ENCODE measurements around the gene GLIS1.

The GLIS1 gene

GRCh38 chr1:53517109-53517508 is 221.9 kb downstream of the GLIS1 start:
- no peak for DNase-seq

GRCh38 chr1:53516181-53516580 is 222.8 kb downstream of the GLIS1 start:
- no peak for DNase-seq

- DNase-seq, result no peak
These were observed 224.5 kb downstream of the GLIS1 start for GRCh38 chr1:53514436-53514835.

- DNase-seq, result peak; percentile 40
These were observed 225.1 kb downstream of the GLIS1 start for GRCh38 chr1:53513846-53514245.

- DNase-seq, result no peak
These were observed 225.9 kb downstream of the GLIS1 start for GRCh38 chr1:53512807-53513755.

GRCh38 chr1:53511933-53512806 is 226.8 kb downstream of the GLIS1 start:
- peak; percentile 28 for DNase-seq

- DNase-seq, result no peak
These were observed 227.5 kb downstream of the GLIS1 start for GRCh38 chr1:53511323-53511932.

- DNase-seq, result no peak
These were observed 228.7 kb downstream of the GLIS1 start for GRCh38 chr1:53510215-53510614.

- no peak for DNase-seq
These were observed 229.2 kb downstream of the GLIS1 start for GRCh38 chr1:53509775-53510174.

GRCh38 chr1:53508991-53509666 is 229.8 kb downstream of the GLIS1 start:
- no peak for DNase-seq

- no peak for DNase-seq
These were observed 230.6 kb downstream of the GLIS1 start for GRCh38 chr1:53508056-53508990.

GRCh38 chr1:53507116-53507820 is 231.7 kb downstream of the GLIS1 start:
- no peak for DNase-seq

- DNase-seq, result no peak
These were observed 232.5 kb downstream of the GLIS1 start for GRCh38 chr1:53506355-53507050.

GRCh38 chr1:53505891-53506290 is 233.1 kb downstream of the GLIS1 start:
- DNase-seq, result no peak

- DNase-seq, result no peak
These were observed 233.6 kb downstream of the GLIS1 start for GRCh38 chr1:53505401-53505800.

- no peak for DNase-seq
These were observed 234.1 kb downstream of the GLIS1 start for GRCh38 chr1:53504901-53505300.

- DNase-seq, result no peak
These were observed 235.3 kb downstream of the GLIS1 start for GRCh38 chr1:53503433-53504217.

GRCh38 chr1:53502641-53503432 is 236.1 kb downstream of the GLIS1 start:
- peak; percentile 60 for DNase-seq

All from NCI-H446 treated with DMSO at 0.1 percent for 48 hours (cell line).